ENCODE measurements around the gene GOLGA6B. TPM values are rescaled to one million over a fixed set of nuclear protein-coding genes. Genes with fewer than 3 reads are reported as not detected.
"Not testable (repeated sequence)": the region's sequence is repeated elsewhere in the genome, so short reads cannot be mapped to it uniquely, and the experiment has no call there.

Gene GOLGA6B
- total RNA-seq, 2 experiments from 2014 or later: not detected

- no peak overlapping the region for H3K4me3 Mint-ChIP-seq
- H3K36me3 Mint-ChIP-seq: no peaks in the 10 kb centered on the region
- H3K27me3 Mint-ChIP-seq: peaks cover 17% of the 10 kb centered on the region
- intact Hi-C loops (cut with micrococcal nuclease): no loop called here
- H3K27ac Mint-ChIP-seq: no peak overlapping the region
- H3K4me1 Mint-ChIP-seq (ENCODE audit: low read depth): no peaks in the 10 kb centered on the region
- POLR2A ChIA-PET: no interaction called here
- H3K9me3 Mint-ChIP-seq: no peaks in the 10 kb centered on the region
- no peak for DNase-seq
- CTCF ChIA-PET: no interaction called here
These were observed 22.3 kb downstream of the GOLGA6B start for GRCh38 chr15:72676838-72677237.

GRCh38 chr15:72680931-72681330, 26.4 kb downstream of the GOLGA6B start:
- H3K27ac Mint-ChIP-seq: no peak overlapping the region
- intact Hi-C loops (cut with micrococcal nuclease): no loop called here
- ChIA-PET POLR2A (interaction anchor here (0.7 kb wide), 1 partner anchor 151 kb away, joined by 4 read pairs; no protein-coding TSS in a partner anchor), CTCF (interaction anchor here (2.0 kb wide), 1 partner anchor 10 kb away, joined by 12 read pairs; no protein-coding TSS in a partner anchor)
- H3K4me1 Mint-ChIP-seq (ENCODE audit: low read depth): peaks cover 10% of the 10 kb centered on the region
- no peaks in the 10 kb centered on the region for H3K36me3 Mint-ChIP-seq
- no peak overlapping the region for H3K4me3 Mint-ChIP-seq
- no peak for DNase-seq
- H3K27me3 Mint-ChIP-seq: peaks cover 12% of the 10 kb centered on the region
- H3K9me3 Mint-ChIP-seq: no peaks in the 10 kb centered on the region

- no peak for DNase-seq
- Mint-ChIP-seq H3K4me3 (no peak overlapping the region), H3K9me3 (no peaks in the 10 kb centered on the region), H3K27ac (no peak overlapping the region), H3K4me1 (ENCODE audit: low read depth) (peaks cover 13% of the 10 kb centered on the region), H3K27me3 (peaks cover 6% of the 10 kb centered on the region), H3K36me3 (no peaks in the 10 kb centered on the region)
- CTCF ChIA-PET: no interaction called here
- POLR2A ChIA-PET: no interaction called here
- intact Hi-C loops (cut with micrococcal nuclease): no loop called here
These were observed 28.3 kb downstream of the GOLGA6B start for GRCh38 chr15:72682772-72683171.

- H3K36me3 Mint-ChIP-seq: no peaks in the 10 kb centered on the region
- POLR2A ChIA-PET: no interaction called here
- CTCF ChIA-PET: interaction anchor here (0.7 to 4.0 kb wide), 5 partner anchors 11 to 128 kb away, joined by 3 to 35 read pairs (median 4); no protein-coding TSS in a partner anchor
- H3K27me3 Mint-ChIP-seq: no peaks in the 10 kb centered on the region
- no peaks in the 10 kb centered on the region for H3K9me3 Mint-ChIP-seq
- peak overlapping the region; percentile 85 for H3K4me3 Mint-ChIP-seq
- DNase-seq: peak; percentile 15
- peaks cover 13% of the 10 kb centered on the region for H3K4me1 Mint-ChIP-seq (ENCODE audit: low read depth)
- intact Hi-C loops (cut with micrococcal nuclease): loop anchor here (5.0 kb wide), 3 partner anchors 97 to 568 kb away; partner anchors contain the start of genes ADPGK, ARIH1, MYO9A and SENP8
- peak overlapping the region; percentile 89 for H3K27ac Mint-ChIP-seq
These were observed 30.9 kb downstream of the GOLGA6B start for GRCh38 chr15:72685301-72685924.

- H3K27me3 Mint-ChIP-seq: no peaks in the 10 kb centered on the region
- H3K36me3 Mint-ChIP-seq: no peaks in the 10 kb centered on the region
- H3K27ac Mint-ChIP-seq: peak within 1 kb of the TSS; percentile 89
- DNase-seq: peak; percentile 93
- peaks cover 13% of the 10 kb centered on the region for H3K4me1 Mint-ChIP-seq (ENCODE audit: low read depth)
- ChIA-PET POLR2A (interaction anchor here (0.7 to 1.1 kb wide), 2 partner anchors 213 to 568 kb away, joined by 3 read pairs; partner anchors contain the start of gene SENP8), CTCF (interaction anchor here (0.7 to 4.0 kb wide), 5 partner anchors 10 to 129 kb away, joined by 3 to 35 read pairs (median 4); no protein-coding TSS in a partner anchor)
- H3K9me3 Mint-ChIP-seq: no peaks in the 10 kb centered on the region
- intact Hi-C loops (cut with micrococcal nuclease): loop anchor here (2.0 to 5.0 kb wide), 4 partner anchors 51 to 569 kb away; partner anchors contain the start of genes ADPGK, ARIH1, MYO9A and SENP8
- H3K4me3 Mint-ChIP-seq: peak within 1 kb of the TSS; percentile 85
These were observed 31.7 kb downstream of the GOLGA6B start, which contains the start of the genes BBS4 and HIGD2B for GRCh38 chr15:72685925-72686794. Gene BBS4 (plus strand): TSS chr15:72686207. CDS start chr15:72686228, 21 bp downstream. Gene HIGD2B (minus strand): TSS chr15:72686182. CDS start chr15:72676374, 9,808 bp downstream.

GRCh38 chr15:72688697-72689096, 34.2 kb downstream of the GOLGA6B start:
- Mint-ChIP-seq H3K36me3 (no peaks in the 10 kb centered on the region), H3K9me3 (no peaks in the 10 kb centered on the region), H3K27me3 (no peaks in the 10 kb centered on the region), H3K4me1 (ENCODE audit: low read depth) (peaks cover 10% of the 10 kb centered on the region), H3K27ac (no peak overlapping the region), H3K4me3 (no peak overlapping the region)
- no peak for DNase-seq
- CTCF ChIA-PET: no interaction called here
- POLR2A ChIA-PET: no interaction called here
- intact Hi-C loops (cut with micrococcal nuclease): loop anchor here (5.0 kb wide), 3 partner anchors 94 to 571 kb away; partner anchors contain the start of genes ADPGK, ARIH1, MYO9A and SENP8

- Mint-ChIP-seq H3K27me3 (no peaks in the 10 kb centered on the region), H3K4me1 (ENCODE audit: low read depth) (peaks cover 11% of the 10 kb centered on the region), H3K36me3 (peaks cover 4% of the 10 kb centered on the region), H3K4me3 (no peak overlapping the region), H3K9me3 (no peaks in the 10 kb centered on the region), H3K27ac (no peak overlapping the region)
- no peak for DNase-seq
- ChIA-PET CTCF (no interaction called here), POLR2A (interaction anchor here (0.5 kb wide), 1 partner anchor 1950 kb away, joined by 3 read pairs; no protein-coding TSS in a partner anchor)
- intact Hi-C loops (cut with micrococcal nuclease): no loop called here
These were observed 36.4 kb downstream of the GOLGA6B start for GRCh38 chr15:72690938-72691337.

- intact Hi-C loops (cut with micrococcal nuclease): no loop called here
- Mint-ChIP-seq H3K36me3 (peaks cover 4% of the 10 kb centered on the region), H3K9me3 (no peaks in the 10 kb centered on the region), H3K27me3 (no peaks in the 10 kb centered on the region), H3K4me1 (ENCODE audit: low read depth) (peaks cover 9% of the 10 kb centered on the region), H3K4me3 (no peak overlapping the region), H3K27ac (no peak overlapping the region)
- no peak for DNase-seq
- ChIA-PET POLR2A (no interaction called here), CTCF (interaction anchor here (1.0 kb wide), 1 partner anchor 86 kb away, joined by 3 read pairs; no protein-coding TSS in a partner anchor)
These were observed 44.4 kb downstream of the GOLGA6B start for GRCh38 chr15:72698938-72699337.

GRCh38 chr15:72700076-72700475, 45.6 kb downstream of the GOLGA6B start:
- peaks cover 4% of the 10 kb centered on the region for H3K36me3 Mint-ChIP-seq
- H3K4me1 Mint-ChIP-seq (ENCODE audit: low read depth): peaks cover 4% of the 10 kb centered on the region
- no peak overlapping the region for H3K4me3 Mint-ChIP-seq
- CTCF ChIA-PET: no interaction called here
- no peaks in the 10 kb centered on the region for H3K9me3 Mint-ChIP-seq
- no peak for DNase-seq
- intact Hi-C loops (cut with micrococcal nuclease): no loop called here
- H3K27me3 Mint-ChIP-seq: no peaks in the 10 kb centered on the region
- POLR2A ChIA-PET: no interaction called here
- H3K27ac Mint-ChIP-seq: no peak overlapping the region

GRCh38 chr15:72706266-72706665, 51.8 kb downstream of the GOLGA6B start:
- ChIA-PET POLR2A (no interaction called here), CTCF (interaction anchor here (1.5 kb wide), 2 partner anchors 16 to 107 kb away, joined by 4 to 7 read pairs; no protein-coding TSS in a partner anchor)
- Mint-ChIP-seq H3K4me1 (ENCODE audit: low read depth) (peaks cover 2% of the 10 kb centered on the region), H3K9me3 (no peaks in the 10 kb centered on the region), H3K27ac (no peak overlapping the region), H3K4me3 (no peak overlapping the region), H3K36me3 (peaks cover 6% of the 10 kb centered on the region), H3K27me3 (no peaks in the 10 kb centered on the region)
- intact Hi-C loops (cut with micrococcal nuclease): no loop called here
- DNase-seq: no peak

- H3K4me1 Mint-ChIP-seq (ENCODE audit: low read depth); intact Hi-C loops (cut with micrococcal nuclease); H3K9me3 Mint-ChIP-seq; POLR2A ChIA-PET; H3K27me3 Mint-ChIP-seq; H3K4me3 Mint-ChIP-seq; DNase-seq; H3K27ac Mint-ChIP-seq; H3K36me3 Mint-ChIP-seq: not testable (repeated sequence)
- CTCF ChIA-PET: interaction anchor here (1.1 to 1.3 kb wide), 3 partner anchors 13 to 109 kb away, joined by 3 to 4 read pairs (median 3); no protein-coding TSS in a partner anchor
These were observed 54.2 kb downstream of the GOLGA6B start for GRCh38 chr15:72708551-72709303.
